LNCaP clone FGC (cell line): ENCODE measurements around the gene DOCK7.
"Not testable (repeated sequence)": the region's sequence is repeated elsewhere in the genome, so short reads cannot be mapped to it uniquely, and the experiment has no call there.

Experiments used
- DNase-seq: peaks from one replicate; pipeline ENCODE4 v3.0.0-alpha.2; 2011; ENCODE audit warnings: low read depth
- H3K4me3 ChIP-seq: 2 replicates; pipeline ENCODE4 v1.5.1; 2011; ENCODE audit warnings: mild to moderate bottlenecking, low read depth, low read length, control low read depth
- CTCF ChIP-seq: IDR thresholded peaks from 2 replicates; pipeline ENCODE4 v1.5.1; 2012; ENCODE audit warnings: mild to moderate bottlenecking; ENCODE audit not compliant: control insufficient read depth, insufficient read depth; ENCODE audit errors: extremely low read depth

Gene DOCK7

DNA sequence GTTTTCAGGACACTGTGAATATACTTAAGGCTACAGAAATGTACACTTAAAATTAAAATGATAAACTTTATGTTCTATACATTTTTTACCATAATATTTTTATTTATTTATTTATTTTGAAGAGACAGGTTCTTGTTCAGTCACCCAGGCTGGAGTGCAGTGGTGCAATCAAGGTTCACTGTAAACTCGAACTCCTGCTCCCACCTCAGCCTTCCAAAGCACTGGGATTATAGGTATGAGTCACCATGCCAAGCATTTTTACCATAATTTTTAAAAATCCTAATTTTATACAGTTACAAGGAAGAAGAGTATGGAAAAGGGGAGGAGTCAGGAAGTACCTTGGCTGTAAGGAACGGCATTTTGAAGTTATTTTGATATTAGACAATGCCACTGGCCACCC is 114.5 kb downstream of the DOCK7 start:
- no peak overlapping the region for H3K4me3 ChIP-seq
- no peak for TF ChIP-seq CTCF
- DNase-seq, result no peak

DNA sequence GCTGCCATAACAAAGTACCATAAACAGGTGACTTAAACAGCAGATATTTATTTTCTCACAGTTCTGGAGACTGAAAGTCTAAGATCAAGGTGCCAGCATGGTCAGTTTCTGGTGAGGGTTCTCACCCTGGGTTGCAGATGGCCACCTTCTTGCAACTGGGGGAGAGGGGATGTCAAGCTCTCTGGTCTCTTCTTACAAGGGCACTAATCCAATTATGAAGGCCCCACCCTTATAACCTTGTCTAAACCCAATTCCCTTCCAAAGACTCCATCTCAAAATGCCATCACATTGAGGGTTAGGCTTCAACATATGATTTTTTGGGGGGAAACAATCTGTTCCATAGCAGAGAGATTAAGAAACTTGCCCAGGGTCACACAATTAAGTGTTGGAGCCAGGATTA is 115.7 kb downstream of the DOCK7 start:
- DNase-seq, result no peak
- no peak for TF ChIP-seq CTCF
- no peak overlapping the region for H3K4me3 ChIP-seq

GRCh38 chr1:62571517-62571916 is 116.7 kb downstream of the DOCK7 start:
- not testable (repeated sequence) for H3K4me3 ChIP-seq, DNase-seq

- H3K4me3 ChIP-seq, DNase-seq: not testable (repeated sequence)
Observed at GRCh38 chr1:62567926-62568325, 120.3 kb downstream of the DOCK7 start.

DNA sequence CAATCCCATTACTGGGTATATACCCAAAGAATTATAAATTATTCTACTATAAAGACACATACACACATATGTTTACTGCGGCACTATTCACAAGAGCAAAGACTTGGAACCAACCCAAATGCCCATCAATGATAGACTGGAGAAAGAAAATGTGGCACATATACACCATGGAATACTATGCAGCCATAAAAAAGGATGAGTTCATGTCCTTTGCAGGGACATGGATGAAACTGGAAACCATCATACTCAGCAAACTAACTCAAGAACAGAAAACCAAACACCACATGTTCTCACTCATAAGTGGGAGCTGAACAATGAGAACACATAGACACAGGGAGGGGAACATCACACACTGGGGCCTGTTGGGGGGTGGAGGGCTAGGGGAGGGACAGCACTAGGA is 121.0 kb downstream of the DOCK7 start:
- DNase-seq, H3K4me3 ChIP-seq: not testable (repeated sequence)

DNA sequence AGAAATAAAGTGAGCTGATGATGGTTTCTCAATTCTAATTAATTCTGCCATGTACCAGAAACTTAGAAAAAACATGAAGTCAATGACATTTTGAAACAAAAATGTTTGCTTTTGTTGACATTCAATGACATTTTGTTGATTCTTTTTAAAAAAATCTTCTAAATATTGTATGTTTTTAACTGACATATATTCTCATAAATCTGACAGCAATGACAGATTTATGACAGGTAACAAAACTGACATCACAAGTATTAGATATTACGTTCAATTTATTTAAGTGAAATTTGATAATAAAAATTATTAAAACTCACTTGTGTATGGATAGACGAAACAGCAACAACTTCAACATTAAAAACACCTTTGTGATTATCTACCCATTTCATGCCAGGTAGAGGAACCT is 126.9 kb downstream of the DOCK7 start:
- TF ChIP-seq CTCF, result no peak
- no peak for DNase-seq

DNA sequence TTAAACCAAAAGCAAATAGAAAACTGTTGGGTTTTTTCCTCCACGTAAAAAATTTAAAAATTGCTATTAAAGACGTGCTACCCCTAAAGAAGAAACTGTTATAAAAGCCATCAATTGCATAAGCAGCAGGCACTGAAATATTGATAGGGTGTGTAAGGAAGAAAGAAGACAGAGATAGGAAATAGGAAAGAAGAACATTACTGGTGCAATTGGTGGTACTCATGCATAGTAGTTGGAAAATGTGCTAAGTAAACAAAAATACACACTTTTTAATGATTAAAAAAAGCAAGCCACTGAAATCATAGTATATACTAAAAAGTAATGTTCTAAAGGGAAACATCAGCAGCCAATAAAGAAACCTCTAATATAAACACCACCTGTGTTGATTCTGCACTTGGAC is 143.6 kb downstream of the DOCK7 start:
- no peak for TF ChIP-seq CTCF

More for the DNA sequence above, 126.9 kb downstream of the DOCK7 start:
- H3K4me3 ChIP-seq, result no peak overlapping the region

DNA sequence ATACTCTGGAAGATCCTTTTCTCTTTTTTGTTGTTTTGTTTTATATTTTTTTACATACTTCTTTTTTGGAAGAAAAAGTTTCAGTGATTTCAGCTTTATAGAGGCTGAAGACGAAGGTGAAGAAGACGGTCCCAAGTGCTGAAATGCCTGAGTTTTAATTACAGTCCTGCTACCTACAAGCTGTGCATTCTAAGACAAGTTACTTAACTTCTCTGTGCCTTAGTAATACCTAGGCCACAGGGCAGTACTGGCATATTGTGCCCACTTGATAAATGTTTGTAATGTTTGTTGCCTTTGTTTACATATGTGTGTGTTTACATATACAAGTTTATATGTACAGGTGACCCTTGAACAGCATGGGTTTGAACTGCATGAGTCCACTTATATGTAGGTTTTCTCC is 147.1 kb downstream of the DOCK7 start:
- no peak overlapping the region for H3K4me3 ChIP-seq
- no peak for DNase-seq
- TF ChIP-seq CTCF, result no peak

More for the DNA sequence above, 143.6 kb downstream of the DOCK7 start:
- DNase-seq, result no peak
- H3K4me3 ChIP-seq, result no peak overlapping the region

DNA sequence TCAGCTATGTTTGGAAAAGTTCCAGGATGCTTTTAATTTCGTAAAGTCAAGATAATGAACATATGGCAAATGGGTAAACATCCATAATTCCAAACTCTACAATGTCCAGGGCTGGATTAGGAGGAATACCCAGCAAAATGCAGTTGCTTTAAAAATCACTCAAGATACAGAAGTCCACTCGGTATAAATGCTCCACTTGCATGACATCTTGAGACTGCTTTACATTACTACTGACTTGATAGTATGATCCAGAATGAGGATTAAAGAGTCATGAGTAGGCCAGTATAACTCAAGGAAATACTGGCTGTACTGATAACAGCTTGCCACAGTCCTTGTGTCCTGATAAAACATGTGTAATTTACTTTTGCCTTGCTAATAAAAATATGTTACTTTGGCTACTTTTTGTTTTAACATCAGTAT is 149.1 kb downstream of the DOCK7 start:
- DNase-seq, result no peak
- no peak overlapping the region for H3K4me3 ChIP-seq
- TF ChIP-seq CTCF, result no peak
